ENCODE measurements around the gene PLEKHA8.
"Not testable (repeated sequence)": the region's sequence is repeated elsewhere in the genome, so short reads cannot be mapped to it uniquely, and the experiment has no call there.

Gene PLEKHA8

GRCh38 chr7:30091491-30091912 is 63.3 kb downstream of the PLEKHA8 start:
- no peaks in the 10 kb centered on the region for H3K36me3 ChIP-seq
- no peak for TF ChIP-seq CTCF (IDR thresholded peaks at IDR 0.05)
- no peaks in the 10 kb centered on the region for H3K9me3 ChIP-seq
- H3K4me3 ChIP-seq (ENCODE audit: low read depth in 1 of 2, low read length in 1 of 2), result no peak overlapping the region
- no peaks in the 10 kb centered on the region for H3K4me1 ChIP-seq (ENCODE audit: control insufficient read depth in 1 of 2, insufficient read depth in 1 of 2, low read depth in 1 of 2, low read length in 1 of 2)
- H3K27ac ChIP-seq, result no peak overlapping the region
- H3K27me3 ChIP-seq, result no peaks in the 10 kb centered on the region

- Histone ChIP-seq H3K27me3 (no peaks in the 10 kb centered on the region), H3K36me3 (no peaks in the 10 kb centered on the region), H3K27ac (no peak overlapping the region), H3K4me1 (ENCODE audit: control insufficient read depth in 1 of 2, insufficient read depth in 1 of 2, low read depth in 1 of 2, low read length in 1 of 2) (no peaks in the 10 kb centered on the region), H3K4me3 (ENCODE audit: low read depth in 1 of 2, low read length in 1 of 2) (no peak overlapping the region), H3K9me3 (no peaks in the 10 kb centered on the region)
- no peak for TF ChIP-seq CTCF (IDR thresholded peaks at IDR 0.05)
Observed at GRCh38 chr7:30091987-30092386, 63.8 kb downstream of the PLEKHA8 start.

- Histone ChIP-seq H3K4me3 (ENCODE audit: low read depth in 1 of 2, low read length in 1 of 2) (no peak overlapping the region), H3K9me3 (no peaks in the 10 kb centered on the region), H3K27me3 (no peaks in the 10 kb centered on the region), H3K36me3 (no peaks in the 10 kb centered on the region), H3K4me1 (ENCODE audit: control insufficient read depth in 1 of 2, insufficient read depth in 1 of 2, low read depth in 1 of 2, low read length in 1 of 2) (no peaks in the 10 kb centered on the region), H3K27ac (no peak overlapping the region)
- TF ChIP-seq CTCF (IDR thresholded peaks at IDR 0.05), result no peak
Observed at GRCh38 chr7:30093420-30093952, 65.3 kb downstream of the PLEKHA8 start.

GRCh38 chr7:30098599-30098998 is 70.4 kb downstream of the PLEKHA8 start:
- H3K27ac ChIP-seq; H3K27me3 ChIP-seq; H3K4me3 ChIP-seq (ENCODE audit: low read depth in 1 of 2, low read length in 1 of 2); H3K4me1 ChIP-seq (ENCODE audit: control insufficient read depth in 1 of 2, insufficient read depth in 1 of 2, low read depth in 1 of 2, low read length in 1 of 2); H3K9me3 ChIP-seq; H3K36me3 ChIP-seq: not testable (repeated sequence)

GRCh38 chr7:30102281-30102680 is 74.1 kb downstream of the PLEKHA8 start:
- Histone ChIP-seq H3K9me3 (peaks cover 5% of the 10 kb centered on the region), H3K27ac (no peak overlapping the region), H3K4me1 (ENCODE audit: control insufficient read depth in 1 of 2, insufficient read depth in 1 of 2, low read depth in 1 of 2, low read length in 1 of 2) (no peaks in the 10 kb centered on the region), H3K4me3 (ENCODE audit: low read depth in 1 of 2, low read length in 1 of 2) (no peak overlapping the region), H3K27me3 (no peaks in the 10 kb centered on the region), H3K36me3 (no peaks in the 10 kb centered on the region)
- TF ChIP-seq CTCF (IDR thresholded peaks at IDR 0.05), result no peak

GRCh38 chr7:30104157-30104556 is 75.9 kb downstream of the PLEKHA8 start:
- H3K27ac ChIP-seq, result no peak overlapping the region
- H3K36me3 ChIP-seq, result no peaks in the 10 kb centered on the region
- peaks cover 5% of the 10 kb centered on the region for H3K9me3 ChIP-seq
- no peaks in the 10 kb centered on the region for H3K27me3 ChIP-seq
- no peak for TF ChIP-seq CTCF (IDR thresholded peaks at IDR 0.05)
- H3K4me1 ChIP-seq (ENCODE audit: control insufficient read depth in 1 of 2, insufficient read depth in 1 of 2, low read depth in 1 of 2, low read length in 1 of 2), result no peaks in the 10 kb centered on the region
- H3K4me3 ChIP-seq (ENCODE audit: low read depth in 1 of 2, low read length in 1 of 2), result no peak overlapping the region
